H1 (cell line): ENCODE results near the gene NELL1. TPM values are rescaled to one million over a fixed set of nuclear protein-coding genes. Genes with fewer than 3 reads are reported as not detected.

Experiments
- CTCF ChIA-PET: fragments of 300-600 bp; sonication (Branson Sonifier 250); formaldehyde crosslinking; loops from one replicate; lab custom pipeline; 2021; ENCODE audit not compliant: partially characterized antibody; lab: Charles Lee
- POLR2A ChIA-PET: fragments of 300-600 bp; sonication (Branson Sonifier 250); formaldehyde crosslinking; loops from one replicate; lab custom pipeline; 2021; ENCODE audit warnings: inconsistent platforms; ENCODE audit not compliant: partially characterized antibody; lab: Charles Lee
- DNase-seq, 2 experiments: peaks; one replicate each; pipeline versions ENCODE4 v3.0.0 to v3.0.0-alpha.2; 2010 to 2022; ENCODE audit warnings: low spot score in 2 of 2, low read depth in 1 of 2, mixed read lengths in 1 of 2
- FAIRE-seq: peaks from 2 replicates; lab custom pipeline; 2011; peaks lifted over from hg19 to GRCh38; lab: Jason Lieb, UNC
- H2AFZ ChIP-seq: 2 replicates; pipeline ENCODE4 v1.8.1; 2012; ENCODE audit warnings: low read length, inconsistent platforms
- H2AK5ac ChIP-seq: 2 replicates; pipeline ENCODE4 v1.6.1; 2013; ENCODE audit warnings: low read depth, low read length
- H2BK120ac ChIP-seq: replicated peaks from 2 replicates; pipeline ENCODE3; 2013; ENCODE audit warnings: low read depth, low read length, inconsistent platforms
- H2BK12ac ChIP-seq: 2 replicates; pipeline ENCODE4 v1.6.1; 2013; ENCODE audit warnings: low read depth, low read length
- H2BK15ac ChIP-seq: 2 replicates; pipeline ENCODE4 v1.6.1; 2013; ENCODE audit warnings: low read length
- H2BK20ac ChIP-seq: 2 replicates; pipeline ENCODE4 v1.6.1; 2013; ENCODE audit warnings: low read length
- H2BK5ac ChIP-seq: 2 replicates; pipeline ENCODE4 v1.6.1; 2013; ENCODE audit warnings: low read depth, low read length
- H3K14ac ChIP-seq: 2 replicates; pipeline ENCODE4 v1.6.1; 2013; ENCODE audit warnings: inconsistent platforms; ENCODE audit not compliant: insufficient read length
- H3K18ac ChIP-seq: 2 replicates; pipeline ENCODE4 v1.6.1; 2013; ENCODE audit warnings: low read length; ENCODE audit errors: extremely low read depth
- H3K23ac ChIP-seq: 2 replicates; pipeline ENCODE4 v1.6.1; 2013; ENCODE audit warnings: inconsistent platforms; ENCODE audit not compliant: insufficient read length
- H3K23me2 ChIP-seq: 2 replicates; pipeline ENCODE4 v1.6.1; 2013; ENCODE audit warnings: low read depth, low read length
- H3K27ac ChIP-seq: 2 replicates; pipeline ENCODE4 v1.6.1; 2011; ENCODE audit warnings: low read depth, low read length, inconsistent platforms
- H3K27me3 ChIP-seq, 4 experiments: replicated peaks in 1 of 4; 1 replicate in 1 of 4; 2 replicates in 3 of 4; pipeline versions ENCODE4 v1.6.1 to v1.8.1; 2011 to 2013; ENCODE audit warnings: low read length in 3 of 4, mild to moderate bottlenecking in 3 of 4, inconsistent platforms in 2 of 4, mixed read lengths in 2 of 4, moderate library complexity in 1 of 4; ENCODE audit not compliant: control insufficient read depth in 3 of 4, insufficient read depth in 3 of 4; ENCODE audit errors: extremely low read depth in 1 of 4
- H3K36me3 ChIP-seq, 4 experiments: 2 replicates each; pipeline versions ENCODE4 v1.6.1 to v1.8.1; 2011 to 2013; ENCODE audit warnings: mild to moderate bottlenecking in 4 of 4, low read length in 3 of 4, moderate library complexity in 2 of 4, control low read depth in 1 of 4, inconsistent platforms in 1 of 4; ENCODE audit not compliant: insufficient read depth in 4 of 4, control insufficient read depth in 2 of 4
- H3K4ac ChIP-seq: replicated peaks from 2 replicates; pipeline ENCODE3; 2013; ENCODE audit warnings: low read length, low read depth, mixed read lengths, inconsistent platforms; ENCODE audit not compliant: insufficient read length
- H3K4me1 ChIP-seq, 4 experiments: replicated peaks in 1 of 4; 1 replicate in 1 of 4; 2 replicates in 3 of 4; pipeline versions ENCODE4 v1.6.1 to v1.8.1; 2011 to 2013; ENCODE audit warnings: low read length in 3 of 4, inconsistent platforms in 2 of 4, mixed read lengths in 1 of 4; ENCODE audit not compliant: insufficient read depth in 4 of 4, control insufficient read depth in 3 of 4
- H3K4me2 ChIP-seq, 2 experiments: 2 replicates each; pipeline versions ENCODE4 v1.6.1 to v1.8.1; 2011 to 2013; ENCODE audit warnings: low read depth in 2 of 2, low read length in 2 of 2, control low read depth in 1 of 2, inconsistent platforms in 1 of 2, mild to moderate bottlenecking in 1 of 2; ENCODE audit not compliant: insufficient read depth in 1 of 2
- H3K4me3 ChIP-seq, 4 experiments: fragments of 200-600, 300-600 bp in 1 of 4; sonication (generic), shearing (Covaris generic), sonication (Bioruptor Twin) in 1 of 4; 2 replicates each; pipeline versions ENCODE4 v1.5.1 to v1.8.1; 2011 to 2016; ENCODE audit warnings: low read length in 4 of 4, low read depth in 3 of 4, control low read depth in 2 of 4, inconsistent platforms in 2 of 4, mild to moderate bottlenecking in 2 of 4, mixed read lengths in 1 of 4, moderate library complexity in 1 of 4; ENCODE audit not compliant: insufficient read depth in 2 of 4; ENCODE audit errors: extremely low read depth in 1 of 4
- H3K56ac ChIP-seq: replicated peaks from 2 replicates; pipeline ENCODE3; 2013; ENCODE audit warnings: low read depth, mild to moderate bottlenecking, mixed read lengths, low read length, inconsistent platforms; ENCODE audit not compliant: insufficient read length
- H3K79me1 ChIP-seq: 2 replicates; pipeline ENCODE4 v1.6.1; 2013; ENCODE audit warnings: low read depth, low read length, control low read depth
- H3K79me2 ChIP-seq, 2 experiments: 2 replicates each; pipeline versions ENCODE4 v1.6.1 to v1.8.1; 2012 to 2013; ENCODE audit warnings: low read length in 2 of 2, mild to moderate bottlenecking in 2 of 2, inconsistent platforms in 1 of 2; ENCODE audit not compliant: insufficient read depth in 2 of 2, control insufficient read depth in 1 of 2
- H3K9ac ChIP-seq, 4 experiments: replicated peaks in 1 of 4; 1 replicate in 1 of 4; 2 replicates in 3 of 4; pipeline versions ENCODE4 v1.6.1 to v1.8.1; 2011 to 2013; ENCODE audit warnings: low read depth in 3 of 4, low read length in 3 of 4, control low read depth in 2 of 4, mild to moderate bottlenecking in 2 of 4, moderate library complexity in 2 of 4, inconsistent platforms in 1 of 4; ENCODE audit errors: extremely low read depth in 1 of 4
- H3K9me3 ChIP-seq, 2 experiments: 2 replicates each; pipeline versions ENCODE4 v1.6.1 to v1.8.1; 2012 to 2013; ENCODE audit warnings: mild to moderate bottlenecking in 2 of 2, moderate library complexity in 2 of 2, control low read depth in 1 of 2, inconsistent platforms in 1 of 2, low read depth in 1 of 2, low read length in 1 of 2, mixed read lengths in 1 of 2; ENCODE audit not compliant: insufficient read depth in 2 of 2
- H4K20me1 ChIP-seq, 2 experiments: replicated peaks in 1 of 2; 2 replicates each; pipeline versions ENCODE3 to v1.8.1; 2011 to 2013; ENCODE audit warnings: inconsistent platforms in 2 of 2, low read length in 2 of 2, mild to moderate bottlenecking in 1 of 2; ENCODE audit not compliant: insufficient read depth in 2 of 2, control insufficient read depth in 1 of 2
- H4K5ac ChIP-seq: 2 replicates; pipeline ENCODE4 v1.6.1; 2013; ENCODE audit warnings: low read length, low read depth, mixed read lengths, inconsistent platforms; ENCODE audit not compliant: insufficient read length
- H4K8ac ChIP-seq: 2 replicates; pipeline ENCODE4 v1.8.0; 2013; ENCODE audit warnings: mild to moderate bottlenecking, moderate library complexity, low read length, inconsistent platforms; ENCODE audit not compliant: insufficient read depth; ENCODE audit errors: extremely low read depth
- H4K91ac ChIP-seq: replicated peaks from 2 replicates; pipeline ENCODE3; 2013; ENCODE audit warnings: low read length, mixed read lengths, inconsistent platforms; ENCODE audit not compliant: insufficient read length
- BCL11A ChIP-seq, 2 experiments: IDR thresholded peaks; one replicate each; pipeline ENCODE4 v1.6.1; 2011; ENCODE audit warnings: low read depth in 2 of 2, low read length in 2 of 2, mild to moderate bottlenecking in 2 of 2
- CEBPB ChIP-seq: IDR thresholded peaks from 2 replicates; pipeline ENCODE4 v1.6.1; 2012; ENCODE audit warnings: low read depth, low read length
- KDM5A ChIP-seq: fragments of 200-600 bp; IDR thresholded peaks from 2 replicates; pipeline ENCODE4 v1.7.1; 2012; ENCODE audit warnings: mild to moderate bottlenecking, low read length, inconsistent platforms, mixed read lengths
- NANOG ChIP-seq: IDR thresholded peaks from 2 replicates; pipeline ENCODE4 v1.6.1; 2011; ENCODE audit warnings: low read length, low read depth, mild to moderate bottlenecking, inconsistent platforms; ENCODE audit not compliant: insufficient read depth, poor library complexity, severe bottlenecking
- PHF8 ChIP-seq: fragments of 200-600 bp; sonication (generic); conservative IDR thresholded peaks from 2 replicates; pipeline ENCODE4 v1.7.1; 2012; ENCODE audit warnings: low read depth, mild to moderate bottlenecking, inconsistent platforms, low read length, moderate library complexity
- SIN3A ChIP-seq, 2 experiments: IDR thresholded peaks in 1 of 2; conservative IDR thresholded peaks in 1 of 2; 2 replicates each; pipeline ENCODE4 v1.6.1; 2011 to 2012; ENCODE audit warnings: low read length in 2 of 2, improper control_type of control experiment in 1 of 2, low read depth in 1 of 2, mild to moderate bottlenecking in 1 of 2
- SIRT6 ChIP-seq: IDR thresholded peaks from one replicate; pipeline ENCODE4 v1.7.1; 2012; ENCODE audit warnings: low read length, inconsistent platforms
- TAF1 ChIP-seq: IDR thresholded peaks from 2 replicates; pipeline ENCODE4 v1.6.1; 2011; ENCODE audit warnings: mild to moderate bottlenecking, low read depth, low read length
- TBP ChIP-seq: IDR thresholded peaks from 2 replicates; pipeline ENCODE4 v1.6.1; 2011; ENCODE audit warnings: low read depth, low read length, improper control_type of control experiment
- whole genome bisulfite sequencing, 2 experiments: shearing (Covaris generic) in 1 of 2; methylation state at CpG; one replicate each; pipeline versions ENCODE4 v1.1.6 to v1.1.7; 2013 to 2015; ENCODE audit warnings: low lambda C conversion rate in 2 of 2, mixed read lengths in 2 of 2, inconsistent platforms in 1 of 2, low coverage in 1 of 2, missing lambda C conversion rate in 1 of 2; ENCODE audit not compliant: insufficient replicate concordance in 2 of 2, insufficient coverage in 1 of 2, insufficient read length in 1 of 2; ENCODE audit errors: extremely low coverage in 1 of 2, missing lambda C conversion rate in 1 of 2; 5-methylcytosine and 5-hydroxymethylcytosine counted together
- polyA plus RNA-seq, 7 experiments: library from polyadenylated mRNA; depleted of rRNA in 3 of 7; stranded (reverse) in 5 of 7; unstranded in 2 of 7; fragments of >200 nt in 5 of 7; fragments of 200-250 nt in 2 of 7; gene quantifications; 1 replicate in 5 of 7; 2 replicates in 1 of 7; 4 replicates in 1 of 7; pipeline versions ENCODE4 v1.2.1 to v1.2.3, GENCODE V29; 2011 to 2013; ENCODE audit warnings: missing spikeins in 2 of 7, mixed read lengths in 2 of 7
- total RNA-seq: library from RNA; stranded (reverse); fragmentation: NEBNext Ultra II Directional; extraction: Animal tissue kit (Norgen Biotek cat#: 25700); gene quantifications from 2 replicates; pipeline ENCODE4 v1.2.1, GENCODE V29; 2021
- TF ChIP-seq, protein P1 (sequence below): IDR thresholded peaks from 2 replicates; pipeline ENCODE4 v1.6.1; 2012; ENCODE audit warnings: inconsistent platforms

The NELL1 gene
- total and polyA plus RNA-seq, 2 of the 8 experiments (the other 6 are each of a cell fraction or from before 2014, with no cell fraction given) = 0.21 TPM; not detected in 1

GRCh38 chr11:21180182-21180581 lies 510.8 kb downstream of the NELL1 start:
- Histone ChIP-seq H3K9ac (no peak overlapping the region), H3K4me2 (no peak overlapping the region), H3K23me2 (no peaks in the 10 kb centered on the region; the same call in 1 of the 2 replicates), H2AFZ (no peak overlapping the region), H3K23ac (no peak overlapping the region), H2BK12ac (no peak overlapping the region), H2BK15ac (no peak overlapping the region), H2BK120ac (no peak overlapping the region), H3K27ac (no peak overlapping the region), H3K36me3 (no peaks in the 10 kb centered on the region), H3K79me1 (no peaks in the 10 kb centered on the region), H3K9me3 (no peaks in the 10 kb centered on the region), H2BK20ac (no peak overlapping the region), H4K5ac (no peak overlapping the region), H3K14ac (no peak overlapping the region), H2BK5ac (no peak overlapping the region), H3K27me3 (no peaks in the 10 kb centered on the region), H4K91ac (no peak overlapping the region), H3K4me3 (no peak overlapping the region), H3K56ac (no peak overlapping the region), H3K79me2 (no peaks in the 10 kb centered on the region), H3K18ac (no peak overlapping the region), H4K20me1 (no peaks in the 10 kb centered on the region), H4K8ac (no peak overlapping the region), H3K4ac (no peak overlapping the region), H3K4me1 (peaks cover 0 to 3% (median 0%) of the 10 kb centered on the region in 4 experiments; a peak in 1 of 7 replicates), H2AK5ac (no peak overlapping the region)
- ChIA-PET POLR2A (interaction anchor here (1.0 kb wide), 1 partner anchor 414 kb away, joined by 3 read pairs; no protein-coding TSS in a partner anchor), CTCF (interaction anchor here (1.0 kb wide), 1 partner anchor 143 kb away, joined by 3 read pairs; no protein-coding TSS in a partner anchor)
- WGBS, 2 experiments = 96% methylated on average over 3 of the region's 3 CpGs; no CpG with 5 or more reads in 1 of the 2 experiments
- DNase-seq (no peak), FAIRE-seq (no peak)
- TF ChIP-seq PHF8 = no peak
- TF ChIP-seq SIRT6 = no peak
- TF ChIP-seq TBP = no peak
- no peak for TF ChIP-seq TAF1
- no peak for TF ChIP-seq BCL11A (IDR thresholded peaks at IDR 0.05; ENCODE audit: low read depth in 2 of 2, low read length in 2 of 2)
- TF ChIP-seq, protein P1, sequence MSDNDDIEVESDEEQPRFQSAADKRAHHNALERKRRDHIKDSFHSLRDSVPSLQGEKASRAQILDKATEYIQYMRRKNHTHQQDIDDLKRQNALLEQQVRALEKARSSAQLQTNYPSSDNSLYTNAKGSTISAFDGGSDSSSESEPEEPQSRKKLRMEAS = no peak
- no peak for TF ChIP-seq NANOG
- TF ChIP-seq CEBPB = no peak
- TF ChIP-seq SIN3A (conservative IDR thresholded peaks at IDR 0.05 in 1 of 2, IDR thresholded peaks at IDR 0.05 in 1 of 2; ENCODE audit: low read depth in 1 of 2, low read length in 2 of 2) = no peak
- TF ChIP-seq KDM5A = no peak
